Loucy (cell line): ENCODE data around the gene RAB5IF.

ENCODE experiments used
- CTCF ChIP-seq: fragments of 200-600 bp; sonication (generic); conservative IDR thresholded peaks from 2 replicates; pipeline ENCODE4 v1.5.1; 2014; ENCODE audit warnings: mild to moderate bottlenecking, antibody characterized with exemption, low read length
- EZH2phosphoT487 ChIP-seq: fragments of 200-600 bp; IDR thresholded peaks from 2 replicates; pipeline ENCODE4 v1.6.1; 2018; ENCODE audit warnings: antibody characterized with exemption, mild to moderate bottlenecking, moderate library complexity, borderline replicate concordance

- TF ChIP-seq CTCF (no peak), EZH2phosphoT487 (no peak)
Observed at GRCh38 chr20:36633285-36633772, 27.8 kb downstream of the RAB5IF start.
